ENCODE data around the gene SLC6A18. TPM values are rescaled to one million over a fixed set of nuclear protein-coding genes. Genes with fewer than 3 reads are reported as not detected.
"Not testable (repeated sequence)": the region's sequence is repeated elsewhere in the genome, so short reads cannot be mapped to it uniquely, and the experiment has no call there.

Gene SLC6A18
- total and polyA plus RNA-seq, 10 of the 15 experiments (the other 5 are each of a cell fraction or from before 2014, with no cell fraction given) = not detected

GRCh38 chr5:1266791-1267190, 41.6 kb downstream of the SLC6A18 start (continued):
- TF ChIP-seq ZNF24 (IDR thresholded peaks at IDR 0.05) (no peak), KAT2A (conservative IDR thresholded peaks at IDR 0.05; ENCODE audit: control insufficient read depth, low read depth, low read length) (no peak), JUNB (IDR thresholded peaks at IDR 0.05) (no peak), YBX1 (IDR thresholded peaks at IDR 0.05) (no peak)

GRCh38 chr5:1267464-1267863, 42.3 kb downstream of the SLC6A18 start:
- DNase-seq (ENCODE audit: low read depth, low spot score); BruUV-seq (replicated peaks); FAIRE-seq; H3K9me3 ChIP-seq (replicated peaks; ENCODE audit: control insufficient read depth, insufficient read depth, low read length); RAD21 ChIA-PET (ENCODE audit: unreplicated experiment); H2AFZ ChIP-seq (ENCODE audit: control insufficient read depth, low read depth, low read length); H4K20me1 ChIP-seq (ENCODE audit: control insufficient read depth, insufficient read depth); H3K27ac ChIP-seq (ENCODE audit: control insufficient read depth, insufficient read depth); H3K36me3 ChIP-seq (ENCODE audit: control insufficient read depth in 2 of 2, insufficient read depth in 2 of 2, low read length in 1 of 2); H3K4me3 ChIP-seq; SMC1A ChIA-PET (ENCODE audit: uncharacterized antibody, unreplicated experiment); ATAC-seq; in situ Hi-C loops (cut with MboI); H3K79me2 ChIP-seq (ENCODE audit: control insufficient read depth, insufficient read depth, low read length); H3K27me3 ChIP-seq (replicated peaks in 1 of 2; ENCODE audit: control insufficient read depth in 2 of 2, insufficient read depth in 2 of 2, low read length in 1 of 2); CTCF ChIA-PET; H3K4me2 ChIP-seq (ENCODE audit: control insufficient read depth, insufficient read depth); H3K9ac ChIP-seq (ENCODE audit: control insufficient read depth, insufficient read depth, low read length); POLR2A ChIA-PET; intact Hi-C loops (cut with micrococcal nuclease; ENCODE audit: unreplicated experiment); H3K4me1 ChIP-seq (ENCODE audit: control insufficient read depth, insufficient read depth, low read length): not testable (repeated sequence)
- 45% methylated on average over 5 of the region's 5 CpGs for WGBS (ENCODE audit: insufficient coverage, insufficient replicate concordance, low lambda C conversion rate, missing lambda C conversion rate)

- DNase-seq (ENCODE audit: low read depth, low spot score) (no peak), FAIRE-seq (no peak), ATAC-seq (no peak)
- TF ChIP-seq HDAC2 (IDR thresholded peaks at IDR 0.05) (no peak), CHD4 (IDR thresholded peaks at IDR 0.05) (no peak), NR2C1 (IDR thresholded peaks at IDR 0.05) (no peak), KAT2A (conservative IDR thresholded peaks at IDR 0.05; ENCODE audit: control insufficient read depth, low read depth, low read length) (no peak)
- TF ChIP-seq, protein P1, sequence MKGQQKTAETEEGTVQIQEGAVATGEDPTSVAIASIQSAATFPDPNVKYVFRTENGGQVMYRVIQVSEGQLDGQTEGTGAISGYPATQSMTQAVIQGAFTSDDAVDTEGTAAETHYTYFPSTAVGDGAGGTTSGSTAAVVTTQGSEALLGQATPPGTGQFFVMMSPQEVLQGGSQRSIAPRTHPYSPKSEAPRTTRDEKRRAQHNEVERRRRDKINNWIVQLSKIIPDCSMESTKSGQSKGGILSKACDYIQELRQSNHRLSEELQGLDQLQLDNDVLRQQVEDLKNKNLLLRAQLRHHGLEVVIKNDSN (IDR thresholded peaks at IDR 0.05; ENCODE audit: borderline replicate concordance, extremely low read length, insufficient read depth, low read depth, low read length) = no peak
- WGBS (ENCODE audit: insufficient coverage, insufficient replicate concordance, low lambda C conversion rate, missing lambda C conversion rate) = 60% methylated on average over 13 of the region's 13 CpGs
- Histone ChIP-seq H3K79me2 (ENCODE audit: control insufficient read depth, insufficient read depth, low read length) (no peaks in the 10 kb centered on the region), H3K9me3 (replicated peaks; ENCODE audit: control insufficient read depth, insufficient read depth, low read length) (no peaks in the 10 kb centered on the region; the same call in 2 of the 3 replicates), H3K36me3 (ENCODE audit: control insufficient read depth in 2 of 2, insufficient read depth in 2 of 2, low read length in 1 of 2) (peaks cover 0 to 10% of the 10 kb centered on the region in 2 experiments; a peak in 2 of 4 replicates), H3K4me1 (ENCODE audit: control insufficient read depth, insufficient read depth, low read length) (peaks cover 3% of the 10 kb centered on the region; the same call in 1 of the 2 replicates), H3K4me2 (ENCODE audit: control insufficient read depth, insufficient read depth) (no peak overlapping the region), H3K27me3 (replicated peaks in 1 of 2; ENCODE audit: control insufficient read depth in 2 of 2, insufficient read depth in 2 of 2, low read length in 1 of 2) (no peaks in the 10 kb centered on the region), H3K9ac (ENCODE audit: control insufficient read depth, insufficient read depth, low read length) (no peak overlapping the region), H2AFZ (ENCODE audit: control insufficient read depth, low read depth, low read length) (no peak overlapping the region), H4K20me1 (ENCODE audit: control insufficient read depth, insufficient read depth) (no peaks in the 10 kb centered on the region; the same call in 1 of the 2 replicates), H3K27ac (ENCODE audit: control insufficient read depth, insufficient read depth) (no peak overlapping the region), H3K4me3 (no peak overlapping the region)
- POLR2A ChIA-PET = no interaction called here
- RAD21 ChIA-PET (ENCODE audit: unreplicated experiment) = no interaction called here
- intact Hi-C loops (cut with micrococcal nuclease; ENCODE audit: unreplicated experiment) = no loop called here
- CTCF ChIA-PET = no interaction called here
- SMC1A ChIA-PET (ENCODE audit: uncharacterized antibody, unreplicated experiment) = interaction anchor here (0.6 kb wide), 1 partner anchor 93 kb away, joined by 3 read pairs; no protein-coding TSS in a partner anchor
- in situ Hi-C loops (cut with MboI) = no loop called here
- no TSS peak for BruUV-seq (replicated peaks)
These were observed 42.9 kb downstream of the SLC6A18 start for GRCh38 chr5:1268056-1268455.
